Measurements from ENCODE around the gene GPR15.

DNA sequence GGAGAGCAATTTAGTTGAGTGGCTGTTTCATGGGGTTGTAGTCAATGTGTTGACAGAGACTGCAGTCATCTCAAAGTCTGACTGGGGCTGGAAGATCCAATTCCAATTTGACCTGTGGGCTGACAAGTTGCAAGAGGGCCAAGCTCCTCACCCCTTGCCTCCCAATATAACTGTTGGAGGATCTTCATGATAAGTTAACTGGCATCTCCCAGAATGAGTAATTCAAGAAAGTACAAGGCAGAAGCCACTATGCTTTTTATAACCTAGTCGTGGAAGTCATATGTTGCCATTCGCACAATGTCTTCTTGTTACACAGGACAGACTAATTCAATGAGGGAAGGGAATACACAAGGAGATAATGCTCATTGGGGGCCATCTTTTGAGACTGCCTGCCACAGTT lies 29.1 kb downstream of the GPR15 start:
- no peak for TF ChIP-seq POLR2A (IDR thresholded peaks at IDR 0.05)
- TF ChIP-seq POLR2AphosphoS5 (IDR thresholded peaks at IDR 0.05) = no peak

Measured in spleen (tissue), 3 donors.